ENCODE data around the gene KCNG3. TPM values are rescaled to one million over a fixed set of nuclear protein-coding genes. Genes with fewer than 3 reads are reported as not detected.

The KCNG3 gene
- total and polyA plus RNA-seq, 3 donors from 2014 or later = 1.2 to 12.4 (median 11.3) TPM

DNA sequence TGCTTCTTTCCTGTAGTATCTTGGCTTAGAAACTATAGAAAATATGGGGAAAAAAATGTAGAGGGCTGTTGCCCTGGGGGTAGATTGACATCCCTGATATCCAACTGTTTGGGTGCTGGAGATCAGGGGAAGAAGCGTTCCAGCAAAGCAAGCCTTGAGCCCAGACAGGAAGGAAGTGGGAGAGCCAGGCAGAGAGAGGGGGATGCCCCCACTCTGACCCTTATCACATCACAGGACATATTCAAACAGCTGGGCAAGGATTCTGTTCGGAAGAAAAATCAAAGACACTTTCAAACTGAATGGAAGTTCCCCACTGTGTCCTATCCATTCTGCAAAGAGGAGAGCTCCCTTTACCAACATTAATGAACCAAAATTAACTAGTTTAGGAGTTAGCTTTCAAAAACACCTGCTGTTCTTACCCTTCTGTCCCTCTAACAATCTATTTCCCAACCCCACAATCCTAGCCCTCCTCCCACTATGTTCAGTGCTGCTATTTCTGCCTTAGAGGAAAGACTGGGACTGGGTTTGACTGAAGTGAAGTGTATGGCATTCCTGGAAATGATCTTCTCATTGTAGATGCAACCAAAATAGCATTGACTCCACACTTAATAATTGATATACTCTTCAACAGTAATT lies 16.9 kb upstream of the KCNG3 start:
- no peak for TF ChIP-seq POLR2A (IDR thresholded peaks at IDR 0.05)
- TF ChIP-seq, protein P1, sequence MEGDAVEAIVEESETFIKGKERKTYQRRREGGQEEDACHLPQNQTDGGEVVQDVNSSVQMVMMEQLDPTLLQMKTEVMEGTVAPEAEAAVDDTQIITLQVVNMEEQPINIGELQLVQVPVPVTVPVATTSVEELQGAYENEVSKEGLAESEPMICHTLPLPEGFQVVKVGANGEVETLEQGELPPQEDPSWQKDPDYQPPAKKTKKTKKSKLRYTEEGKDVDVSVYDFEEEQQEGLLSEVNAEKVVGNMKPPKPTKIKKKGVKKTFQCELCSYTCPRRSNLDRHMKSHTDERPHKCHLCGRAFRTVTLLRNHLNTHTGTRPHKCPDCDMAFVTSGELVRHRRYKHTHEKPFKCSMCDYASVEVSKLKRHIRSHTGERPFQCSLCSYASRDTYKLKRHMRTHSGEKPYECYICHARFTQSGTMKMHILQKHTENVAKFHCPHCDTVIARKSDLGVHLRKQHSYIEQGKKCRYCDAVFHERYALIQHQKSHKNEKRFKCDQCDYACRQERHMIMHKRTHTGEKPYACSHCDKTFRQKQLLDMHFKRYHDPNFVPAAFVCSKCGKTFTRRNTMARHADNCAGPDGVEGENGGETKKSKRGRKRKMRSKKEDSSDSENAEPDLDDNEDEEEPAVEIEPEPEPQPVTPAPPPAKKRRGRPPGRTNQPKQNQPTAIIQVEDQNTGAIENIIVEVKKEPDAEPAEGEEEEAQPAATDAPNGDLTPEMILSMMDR (IDR thresholded peaks at IDR 0.05) = no peak
- no peaks in the 10 kb centered on the region for H3K27me3 ChIP-seq
- no peak overlapping the region for H3K4me3 ChIP-seq
- H3K36me3 ChIP-seq (ENCODE audit: low read depth, missing control alignments) = no peaks in the 10 kb centered on the region
- H3K27ac ChIP-seq = no peak overlapping the region
- H3K9me3 ChIP-seq = no peaks in the 10 kb centered on the region
- WGBS, 2 donors = 33 to 50% methylated on average over 2 of the region's 2 CpGs
- intact Hi-C loops (cut with DNase I; ENCODE audit: low total_unique reads) = no loop called here
- no peak for DNase-seq
- H3K4me1 ChIP-seq = peaks cover 9% of the 10 kb centered on the region

DNA sequence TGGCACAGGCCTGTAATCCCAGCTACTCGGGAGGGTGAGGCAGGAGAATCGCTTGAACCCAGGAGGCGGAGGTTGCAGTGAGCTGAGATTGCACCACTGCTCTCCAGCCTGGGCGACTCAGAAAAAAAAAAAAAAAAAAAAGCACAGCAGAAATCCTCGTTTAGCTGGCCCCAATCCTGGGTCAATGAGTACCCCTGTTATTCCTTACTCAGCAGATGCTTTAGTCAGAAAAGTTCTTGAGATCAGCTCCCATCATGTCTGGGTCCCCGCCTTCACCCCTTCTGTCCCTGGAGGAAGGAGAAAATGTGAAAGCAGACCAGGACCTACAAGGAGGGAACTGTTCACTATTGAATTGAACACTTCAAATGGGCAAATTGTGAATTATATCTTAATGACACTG lies 16.4 kb upstream of the KCNG3 start:
- DNase-seq = no peak
- intact Hi-C loops (cut with DNase I; ENCODE audit: low total_unique reads) = no loop called here
- TF ChIP-seq, protein P1 (IDR thresholded peaks at IDR 0.05) = no peak
- TF ChIP-seq POLR2A (IDR thresholded peaks at IDR 0.05) = no peak
- Histone ChIP-seq H3K4me3 (no peak overlapping the region), H3K36me3 (ENCODE audit: low read depth, missing control alignments) (no peaks in the 10 kb centered on the region), H3K9me3 (no peaks in the 10 kb centered on the region), H3K27ac (no peak overlapping the region), H3K27me3 (no peaks in the 10 kb centered on the region), H3K4me1 (peaks cover 9% of the 10 kb centered on the region)
- 64 to 78% methylated on average over 6 of the region's 6 CpGs for WGBS, 2 donors

DNA sequence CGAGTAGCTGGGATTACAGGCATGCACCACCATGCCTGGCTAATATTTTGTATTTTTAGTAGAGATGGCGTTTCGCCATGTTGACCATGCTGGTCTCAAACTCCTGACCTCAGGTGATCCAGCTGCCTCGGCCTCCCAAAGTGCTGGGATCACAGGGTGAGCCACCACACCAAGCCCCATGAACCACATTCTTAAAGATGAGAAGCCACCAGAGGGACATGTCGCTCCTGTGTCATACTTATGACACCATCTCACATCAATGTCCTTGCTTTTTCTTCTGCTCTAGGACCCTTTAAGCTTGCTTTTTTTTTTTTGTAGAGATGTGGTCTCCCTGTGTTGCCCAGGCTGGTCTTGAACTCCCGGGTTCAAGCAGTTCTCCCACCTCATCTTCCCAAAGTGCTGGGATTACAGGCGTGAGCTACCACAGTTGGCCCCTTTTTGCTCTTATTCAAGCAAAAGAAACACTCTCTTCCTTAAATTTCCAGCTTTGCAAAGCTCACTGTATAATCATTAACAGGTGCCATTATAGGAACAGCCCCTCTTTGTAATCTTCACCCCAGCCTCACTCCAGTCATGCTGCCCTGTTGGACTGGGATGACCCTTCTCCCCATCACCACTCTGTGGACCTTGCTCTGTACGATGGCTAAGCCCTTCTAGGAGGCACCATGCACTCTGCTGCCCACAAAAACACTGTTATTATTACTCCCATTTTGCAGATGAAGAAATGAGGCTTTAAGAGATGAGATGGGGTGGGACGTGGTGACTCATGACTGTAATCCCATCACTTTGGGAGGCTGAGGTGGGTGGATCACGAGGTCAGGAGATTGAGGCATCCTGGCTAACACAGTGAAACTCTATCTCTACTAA lies 10.8 kb upstream of the KCNG3 start:
- TF ChIP-seq, protein P1 (IDR thresholded peaks at IDR 0.05) = no peak
- no peak for TF ChIP-seq POLR2A (IDR thresholded peaks at IDR 0.05)
- Histone ChIP-seq H3K36me3 (ENCODE audit: low read depth, missing control alignments) (no peaks in the 10 kb centered on the region), H3K27me3 (no peaks in the 10 kb centered on the region), H3K4me1 (no peaks in the 10 kb centered on the region), H3K9me3 (no peaks in the 10 kb centered on the region), H3K27ac (no peak overlapping the region), H3K4me3 (no peak overlapping the region)
- WGBS, 2 donors = 91 to 93% methylated on average over 10 of the region's 10 CpGs
- no peak for DNase-seq
- intact Hi-C loops (cut with DNase I; ENCODE audit: low total_unique reads) = no loop called here

- intact Hi-C loops (cut with DNase I; ENCODE audit: low total_unique reads) = no loop called here
- DNase-seq = peak; percentile 8
- no peaks in the 10 kb centered on the region for H3K4me1 ChIP-seq
- no peaks in the 10 kb centered on the region for H3K27me3 ChIP-seq
- WGBS, 2 donors = 60 to 84% methylated on average over 1 to 2 of the region's 2 CpGs
- TF ChIP-seq POLR2A (IDR thresholded peaks at IDR 0.05) = no peak
- TF ChIP-seq, protein P1 (IDR thresholded peaks at IDR 0.05) = no peak
- H3K36me3 ChIP-seq (ENCODE audit: low read depth, missing control alignments) = no peaks in the 10 kb centered on the region
- no peaks in the 10 kb centered on the region for H3K9me3 ChIP-seq
- no peak overlapping the region for H3K27ac ChIP-seq
- no peak overlapping the region for H3K4me3 ChIP-seq
These were observed 9.5 kb upstream of the KCNG3 start for GRCh38 chr2:42503291-42503690.

Data from testis (tissue), 3 donors.